Mucosa of gallbladder (tissue), 1 donor: ENCODE data around the gene STRN4. TPM values are rescaled to one million over a fixed set of nuclear protein-coding genes. Genes with fewer than 3 reads are reported as not detected.
"Not testable (repeated sequence)": the region's sequence is repeated elsewhere in the genome, so short reads cannot be mapped to it uniquely, and the experiment has no call there.

Experiments used
- DNase-seq: peaks from one replicate; pipeline ENCODE4 v3.0.0-alpha.2; 2020; ENCODE audit warnings: low spot score
- total RNA-seq: library from RNA; stranded (reverse); gene quantifications from one replicate; pipeline ENCODE4 v1.2.1, GENCODE V29; 2021
- donor health status: DM: no; HTN: no; CAD: no.

The STRN4 gene
- 83.9 TPM for total RNA-seq

DNA sequence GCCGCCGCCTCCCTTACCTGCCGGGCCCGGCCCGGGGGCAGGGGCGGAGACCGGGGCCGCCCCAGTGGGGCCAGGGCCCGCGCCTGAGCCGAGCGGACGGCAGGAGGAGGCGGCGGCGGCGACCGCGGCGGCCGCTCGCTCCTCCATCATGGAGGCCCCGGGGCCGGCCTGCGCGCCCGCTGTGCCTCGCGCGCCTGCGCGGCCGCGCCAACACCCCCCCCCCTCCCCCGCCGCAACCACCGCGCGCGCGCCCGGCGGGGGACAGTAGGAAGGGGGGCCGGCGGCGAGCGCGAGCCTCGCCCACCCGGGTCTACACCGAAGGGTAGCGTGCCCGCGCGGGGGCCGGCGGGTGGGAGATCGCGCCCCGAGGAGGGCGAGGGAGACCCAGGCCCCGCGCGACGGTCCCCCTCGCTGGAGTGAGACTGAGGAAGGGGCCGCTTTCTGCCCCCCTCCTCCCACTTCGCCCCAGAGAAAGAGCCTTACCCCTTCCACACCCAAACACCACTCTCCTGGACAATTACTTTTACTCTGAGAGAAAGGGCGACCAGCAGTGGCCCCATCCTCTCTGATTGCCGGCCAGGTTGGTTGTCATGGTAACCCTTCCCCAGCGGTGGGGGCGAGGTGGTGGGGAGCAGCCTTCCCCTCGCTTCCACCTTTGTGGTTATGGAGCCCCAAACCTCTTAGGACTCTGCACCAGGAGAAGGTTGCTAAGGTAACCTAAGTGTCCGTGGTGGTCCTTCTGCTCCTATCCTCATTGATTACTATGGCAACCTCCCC lies at the start of gene STRN4:
STRN4 (minus strand) TSS at position 170 of the 777 bp plus-strand sequence; CDS start at position 150, 20 bp downstream.
- DNase-seq, result no peak

- no peak for DNase-seq
Measured at GRCh38 chr19:46791944-46792343, 45.7 kb upstream of the STRN4 start.

DNA sequence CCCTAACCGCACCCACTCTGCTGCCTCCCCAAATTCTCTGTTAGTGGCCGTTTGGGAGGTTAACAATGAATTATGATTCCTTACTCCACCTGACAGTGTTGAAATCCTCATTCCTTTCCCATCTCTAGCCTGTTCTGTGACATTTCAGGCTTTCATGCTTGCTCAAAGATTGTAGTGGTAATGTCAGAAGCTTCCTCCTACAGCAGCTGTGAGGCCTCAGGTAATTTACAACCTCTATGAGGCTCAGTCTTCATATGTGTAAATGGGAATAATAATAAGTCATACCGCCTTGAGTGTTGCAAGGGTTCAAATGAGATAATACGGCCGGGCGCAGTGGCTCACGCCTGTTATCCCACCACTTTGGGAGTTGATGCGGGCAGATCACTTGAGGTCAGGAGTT lies 43.1 kb upstream of the STRN4 start:
- no peak for DNase-seq

GRCh38 chr19:46788968-46789338 lies 42.7 kb upstream of the STRN4 start:
- no peak for DNase-seq

DNA sequence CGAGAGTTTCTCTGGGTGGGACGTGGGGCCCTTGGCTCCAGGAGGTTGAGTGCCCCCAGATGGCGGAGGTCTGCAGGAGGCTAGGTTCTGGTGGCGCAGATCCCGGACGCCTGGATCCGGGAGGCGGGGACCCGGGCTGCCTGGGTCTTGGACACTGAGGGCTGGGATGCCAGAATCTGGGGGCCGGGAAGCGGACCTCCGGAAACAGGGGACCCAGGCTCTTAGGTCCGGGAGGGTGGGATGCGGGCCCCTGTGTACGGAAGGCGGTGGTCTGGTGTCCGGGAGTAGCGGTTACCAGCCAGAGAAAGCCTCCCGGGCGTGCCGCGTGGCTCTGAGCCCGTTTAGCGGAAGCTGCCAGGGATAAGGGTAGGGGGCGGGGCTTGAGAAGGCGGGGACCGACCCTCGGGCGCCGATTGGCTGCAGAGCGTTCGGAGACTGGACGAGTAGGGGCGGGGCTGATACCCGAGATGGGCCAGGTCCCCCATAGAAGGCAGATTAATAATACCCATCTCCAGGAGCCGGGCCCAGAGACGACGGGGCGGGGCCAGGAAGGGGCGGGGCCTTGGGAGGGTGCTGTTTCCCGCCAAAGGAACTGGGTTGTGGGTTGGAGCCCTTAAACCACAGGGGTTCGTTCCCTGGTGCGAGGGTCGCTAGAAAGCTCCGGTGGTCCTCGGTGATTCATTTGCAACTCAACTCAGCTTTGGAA lies 42.2 kb upstream of the STRN4 start, which contains the start of gene SLC1A5:
SLC1A5 (minus strand) TSS at position 333 of the 706 bp plus-strand sequence. CDS start 629 bp downstream, outside the sequence.
- peak; percentile 98 for DNase-seq

GRCh38 chr19:46787331-46788261 lies 41.3 kb upstream of the STRN4 start:
- DNase-seq, result peak; percentile 45

DNA sequence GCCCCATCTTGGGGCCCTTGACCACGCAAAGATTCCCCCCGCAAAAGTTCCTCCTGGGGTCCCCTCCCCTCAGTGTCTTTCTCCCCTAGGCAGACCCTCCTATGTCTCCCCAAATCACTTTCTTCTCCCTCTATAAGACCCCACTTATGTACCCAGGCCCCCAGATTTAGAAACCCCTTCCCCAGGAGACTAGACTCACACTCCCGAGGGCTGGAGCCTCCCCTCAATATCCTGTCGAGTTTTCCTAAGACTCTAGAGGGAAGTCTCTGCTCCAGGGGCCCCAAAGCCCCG lies 40.7 kb upstream of the STRN4 start:
- DNase-seq, result no peak

- DNase-seq, result peak; percentile 67
Measured at GRCh38 chr19:46786236-46787039, 40.2 kb upstream of the STRN4 start.

GRCh38 chr19:46785980-46786235 lies 39.7 kb upstream of the STRN4 start:
- DNase-seq, result no peak

GRCh38 chr19:46785054-46785979 lies 39.1 kb upstream of the STRN4 start:
- DNase-seq, result no peak

- DNase-seq, result peak; percentile 77
Measured at GRCh38 chr19:46784262-46785053, 38.2 kb upstream of the STRN4 start.

DNA sequence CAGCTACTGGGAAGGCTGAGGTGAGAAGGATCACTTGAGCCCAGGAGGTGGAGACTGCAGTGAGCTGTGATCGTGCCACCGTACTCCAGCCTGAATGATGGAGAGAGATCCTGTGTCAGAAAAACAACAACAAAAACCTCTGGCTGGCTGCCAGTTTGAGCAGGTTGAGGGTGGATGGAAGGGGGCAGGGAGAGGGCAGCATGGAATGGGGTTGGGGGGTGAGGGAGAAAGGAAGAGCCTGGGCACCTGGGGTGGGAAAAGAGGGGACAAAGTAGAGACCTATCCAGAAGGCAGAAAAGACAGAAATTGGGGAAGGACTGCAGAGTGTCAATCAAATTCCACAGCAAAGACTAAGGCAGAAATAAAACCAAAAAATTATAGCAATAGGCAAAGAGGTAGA lies 37.4 kb upstream of the STRN4 start:
- DNase-seq, result no peak

DNA sequence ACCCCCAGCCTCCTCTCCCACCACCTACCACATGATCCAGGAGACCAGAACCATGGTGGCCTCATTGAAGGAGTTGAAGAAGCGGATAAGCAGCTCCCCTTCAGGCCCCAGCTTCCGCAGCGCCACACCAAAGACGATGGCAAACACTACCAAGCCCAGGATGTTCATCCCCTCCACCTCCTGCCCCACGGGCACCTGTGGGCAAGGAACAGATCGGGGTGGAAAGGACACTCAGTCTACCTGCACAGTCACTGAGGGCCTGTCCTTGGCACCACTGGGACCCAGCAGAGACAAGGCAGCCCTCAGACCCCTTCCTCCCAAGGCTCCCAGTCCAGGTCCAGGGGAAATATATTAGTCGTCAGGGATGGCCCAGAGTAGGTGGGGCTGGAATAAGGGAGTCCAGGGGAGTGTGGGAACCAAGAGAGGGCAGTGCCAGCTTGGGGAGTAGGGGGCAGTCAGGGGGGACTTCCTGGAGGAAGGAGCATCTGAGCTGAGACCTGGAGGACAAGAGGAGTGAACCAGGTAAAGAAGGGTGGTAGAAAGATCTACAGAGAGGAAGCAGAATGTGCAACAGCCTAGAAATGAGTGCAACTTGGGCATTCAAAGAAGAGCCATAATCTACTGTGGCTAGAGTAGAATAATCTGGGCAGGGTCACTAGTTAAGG lies 36.2 kb upstream of the STRN4 start:
- no peak for DNase-seq

- not testable (repeated sequence) for DNase-seq
Measured at GRCh38 chr19:46777956-46778645, 31.9 kb upstream of the STRN4 start.

DNA sequence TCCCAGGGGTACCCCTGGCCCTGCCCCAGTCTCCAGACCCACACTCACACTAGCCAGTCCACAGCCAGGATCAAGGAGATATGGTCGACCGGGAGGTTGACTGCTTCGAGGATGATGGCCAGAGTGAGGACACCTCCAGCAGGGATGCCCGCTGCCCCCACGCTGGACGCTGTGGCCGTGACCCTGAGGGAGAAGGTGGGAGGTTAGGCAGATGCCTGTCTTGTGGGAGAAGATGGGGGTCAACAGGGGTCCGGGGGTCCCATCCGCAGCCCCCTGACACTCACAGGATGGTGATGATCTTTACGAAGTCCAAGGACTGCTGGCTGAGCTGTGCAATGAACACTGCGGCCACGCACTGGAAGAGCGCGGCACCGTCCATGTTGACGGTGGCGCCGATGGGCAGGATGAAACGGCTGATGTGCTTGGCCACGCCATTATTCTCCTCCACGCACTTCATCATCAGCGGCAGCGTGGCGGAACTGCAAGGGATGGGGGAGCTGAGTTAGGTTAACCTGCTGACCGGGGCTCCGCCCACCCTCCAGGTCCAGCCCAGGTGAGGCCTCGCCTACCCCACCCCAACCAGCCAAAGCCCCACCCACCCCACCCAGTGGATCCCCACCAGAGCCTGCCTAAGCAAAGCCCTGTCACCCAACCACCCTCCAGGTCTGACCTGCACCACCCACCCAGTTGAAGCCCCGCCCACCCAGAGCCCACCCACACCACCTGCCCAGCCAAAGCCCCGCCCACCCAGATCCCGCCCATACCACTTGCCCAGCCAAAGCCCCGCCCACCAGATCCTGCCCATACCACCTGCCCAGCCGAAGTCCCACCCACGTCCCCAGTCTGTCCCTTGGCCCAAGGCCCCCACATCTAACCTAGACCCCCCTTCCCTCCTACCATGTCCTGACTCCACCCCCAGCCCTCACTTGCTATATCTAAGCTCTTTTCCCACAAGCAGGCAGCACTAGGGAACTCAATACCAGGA lies 31.0 kb upstream of the STRN4 start:
- no peak for DNase-seq

GRCh38 chr19:46775642-46776258 lies 29.5 kb upstream of the STRN4 start:
- no peak for DNase-seq

DNA sequence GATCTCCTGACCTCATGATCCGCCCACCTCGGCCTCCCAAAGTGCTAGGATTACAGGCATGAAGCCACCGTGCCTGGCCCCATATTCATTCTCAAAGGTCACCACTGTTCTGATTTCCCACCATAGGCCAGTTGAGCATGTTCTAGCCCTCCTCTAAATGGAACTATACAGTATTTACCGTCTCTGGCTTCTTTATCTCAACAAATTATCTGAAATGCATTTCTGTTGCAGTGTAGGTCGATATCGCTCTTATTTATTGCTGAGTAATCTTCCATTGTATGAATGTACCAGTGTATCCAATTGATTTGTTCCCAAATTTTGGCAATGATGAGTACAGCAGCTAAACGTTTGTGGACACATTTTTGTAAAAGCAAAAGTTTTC lies 26.8 kb upstream of the STRN4 start:
- no peak for DNase-seq
